Nephron progenitor cell (in vitro differentiated cells): ENCODE results near the gene NBPF26.
"Not testable (repeated sequence)": the region's sequence is repeated elsewhere in the genome, so short reads cannot be mapped to it uniquely, and the experiment has no call there.

Experiments used
- DNase-seq: peaks from one replicate; pipeline ENCODE4 v3.0.0; 2021
- H3K27ac Mint-ChIP-seq: 2 replicates; pipeline ENCODE4 v1.8.0; 2021; ENCODE audit warnings: mild to moderate bottlenecking, moderate library complexity, mixed read lengths
- H3K27me3 Mint-ChIP-seq: 2 replicates; pipeline ENCODE4 v1.8.0; 2021; ENCODE audit warnings: mild to moderate bottlenecking, low read depth, mixed read lengths; ENCODE audit not compliant: poor library complexity
- H3K36me3 Mint-ChIP-seq: 2 replicates; pipeline ENCODE4 v1.8.0; 2021; ENCODE audit warnings: low read depth, mixed read lengths
- H3K4me1 Mint-ChIP-seq: 2 replicates; pipeline ENCODE4 v1.8.0; 2021; ENCODE audit warnings: mixed read lengths
- H3K4me3 Mint-ChIP-seq: 2 replicates; pipeline ENCODE4 v1.8.0; 2021; ENCODE audit warnings: mild to moderate bottlenecking, moderate library complexity, mixed read lengths
- H3K9me3 Mint-ChIP-seq: 2 replicates; pipeline ENCODE4 v1.8.0; 2021; ENCODE audit warnings: mild to moderate bottlenecking, moderate library complexity, mixed read lengths
- CTCF ChIP-seq: fragments of 200-600 bp; sonication (generic); IDR thresholded peaks from 2 replicates; pipeline ENCODE4 v1.5.0; 2021; ENCODE audit warnings: antibody characterized with exemption

NBPF26 gene

DNA sequence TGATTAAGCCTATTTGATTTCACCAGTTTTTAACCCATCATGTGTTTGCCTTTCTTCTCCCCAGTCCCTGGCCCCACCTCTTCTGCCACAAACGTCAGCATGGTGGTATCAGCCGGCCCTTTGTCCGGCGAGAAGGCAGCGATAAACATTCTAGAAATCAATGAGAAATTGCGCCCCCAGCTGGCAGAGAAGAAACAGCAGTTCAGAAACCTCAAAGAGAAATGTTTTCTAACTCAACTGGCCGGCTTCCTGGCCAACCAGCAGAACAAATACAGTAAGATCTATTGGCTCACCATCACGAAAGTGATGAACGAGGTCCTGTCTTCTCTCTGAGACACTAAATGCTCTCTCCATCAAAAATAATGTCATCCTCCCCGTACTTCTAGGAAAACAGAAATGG is 88.1 kb downstream of the NBPF26 start:
- not testable (repeated sequence) for H3K27ac Mint-ChIP-seq, H3K27me3 Mint-ChIP-seq, H3K4me1 Mint-ChIP-seq, H3K36me3 Mint-ChIP-seq, H3K9me3 Mint-ChIP-seq, H3K4me3 Mint-ChIP-seq
- peak; percentile 48 for TF ChIP-seq CTCF
- DNase-seq: peak; percentile 53

DNA sequence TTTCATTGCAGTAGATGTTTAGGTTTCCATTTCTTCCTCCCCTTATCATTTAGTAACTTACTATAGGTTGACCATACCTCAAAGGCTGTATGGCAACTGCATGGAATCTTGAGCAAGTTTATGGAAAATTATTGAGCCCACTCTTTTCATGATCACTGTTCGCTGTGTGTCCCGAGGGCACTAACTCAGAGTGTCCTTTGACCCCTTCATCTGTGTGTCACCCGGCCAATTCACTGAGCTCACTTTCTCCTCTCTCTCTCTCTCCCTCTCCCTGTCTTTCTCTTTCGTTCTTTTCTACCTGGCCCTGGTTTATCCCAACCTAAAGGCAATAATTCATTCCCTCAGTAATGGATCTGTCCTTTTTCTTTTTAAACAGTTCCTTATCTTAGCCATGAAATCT is 101.3 kb downstream of the NBPF26 start:
- H3K4me1 Mint-ChIP-seq: not testable (repeated sequence)

DNA sequence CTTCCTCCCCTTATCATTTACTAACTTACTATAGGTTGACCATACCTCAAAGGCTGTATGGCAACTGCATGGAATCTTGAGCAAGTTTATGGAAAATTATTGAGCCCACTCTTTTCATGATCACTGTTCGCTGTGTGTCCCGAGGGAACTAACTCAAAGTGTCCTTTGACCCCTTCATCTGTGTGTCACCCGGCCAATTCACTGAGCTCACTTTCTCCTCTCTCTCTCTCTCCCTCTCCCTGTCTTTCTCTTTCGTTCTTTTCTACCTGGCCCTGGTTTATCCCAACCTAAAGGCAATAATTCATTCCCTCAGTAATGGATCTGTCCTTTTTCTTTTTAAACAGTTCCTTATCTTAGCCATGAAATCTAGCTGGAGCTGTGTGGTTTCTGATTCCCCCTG is 102.9 kb downstream of the NBPF26 start:
- not testable (repeated sequence) for H3K9me3 Mint-ChIP-seq, H3K4me3 Mint-ChIP-seq, H3K27ac Mint-ChIP-seq, H3K36me3 Mint-ChIP-seq, H3K4me1 Mint-ChIP-seq, DNase-seq, H3K27me3 Mint-ChIP-seq

More for the DNA sequence above, 101.3 kb downstream of the NBPF26 start:
- DNase-seq, H3K36me3 Mint-ChIP-seq, H3K27ac Mint-ChIP-seq, H3K27me3 Mint-ChIP-seq, H3K4me3 Mint-ChIP-seq, H3K9me3 Mint-ChIP-seq: not testable (repeated sequence)

DNA sequence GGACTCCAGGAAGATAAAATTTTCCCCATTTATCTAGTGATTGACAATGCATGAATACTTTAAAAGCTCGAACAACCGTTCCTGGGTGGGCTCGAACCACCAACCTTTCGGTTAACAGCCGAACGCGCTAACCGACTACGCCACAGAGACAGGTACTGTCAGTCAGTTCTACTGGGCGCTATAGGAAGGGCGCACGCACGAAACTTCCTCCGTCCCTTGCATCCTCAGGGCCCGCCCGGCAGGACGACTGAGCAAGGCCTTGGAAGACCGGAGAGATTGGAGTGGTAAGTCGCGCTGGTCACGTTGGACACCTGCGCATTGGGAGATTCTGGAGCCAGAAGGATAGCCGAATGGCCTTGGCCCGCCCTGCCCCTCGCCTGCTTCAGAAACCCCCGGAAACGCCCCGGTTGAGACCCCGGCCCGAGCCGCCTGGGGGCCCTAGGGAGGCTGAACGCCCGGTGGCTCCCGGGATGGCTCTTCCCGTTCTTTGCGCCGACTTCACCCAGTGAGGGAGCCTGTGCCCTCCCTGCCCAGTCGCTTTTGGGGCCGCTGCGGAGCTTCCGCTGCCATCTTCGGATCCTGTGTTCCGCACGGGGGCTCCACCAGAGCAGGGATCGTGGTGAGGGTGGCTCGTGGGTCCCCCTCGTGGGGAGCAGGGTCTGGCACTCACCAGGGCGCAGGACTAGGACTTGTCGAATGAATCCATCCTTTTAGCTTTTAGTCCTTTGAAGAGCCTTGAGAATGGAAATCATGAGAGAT is 120.6 kb downstream of the NBPF26 start:
- H3K27me3 Mint-ChIP-seq, H3K9me3 Mint-ChIP-seq, H3K27ac Mint-ChIP-seq, H3K4me1 Mint-ChIP-seq, H3K36me3 Mint-ChIP-seq: not testable (repeated sequence)
- peak; percentile 73 for DNase-seq
- peak overlapping the region; percentile 86 for H3K4me3 Mint-ChIP-seq
- peak; percentile 20 for TF ChIP-seq CTCF

GRCh38 chr1:120844945-120845330 is 121.2 kb downstream of the NBPF26 start:
- peak; percentile 28 for DNase-seq
- H3K4me3 Mint-ChIP-seq: peak overlapping the region; percentile 86
- not testable (repeated sequence) for H3K36me3 Mint-ChIP-seq, H3K9me3 Mint-ChIP-seq, H3K27me3 Mint-ChIP-seq, H3K4me1 Mint-ChIP-seq, H3K27ac Mint-ChIP-seq

DNA sequence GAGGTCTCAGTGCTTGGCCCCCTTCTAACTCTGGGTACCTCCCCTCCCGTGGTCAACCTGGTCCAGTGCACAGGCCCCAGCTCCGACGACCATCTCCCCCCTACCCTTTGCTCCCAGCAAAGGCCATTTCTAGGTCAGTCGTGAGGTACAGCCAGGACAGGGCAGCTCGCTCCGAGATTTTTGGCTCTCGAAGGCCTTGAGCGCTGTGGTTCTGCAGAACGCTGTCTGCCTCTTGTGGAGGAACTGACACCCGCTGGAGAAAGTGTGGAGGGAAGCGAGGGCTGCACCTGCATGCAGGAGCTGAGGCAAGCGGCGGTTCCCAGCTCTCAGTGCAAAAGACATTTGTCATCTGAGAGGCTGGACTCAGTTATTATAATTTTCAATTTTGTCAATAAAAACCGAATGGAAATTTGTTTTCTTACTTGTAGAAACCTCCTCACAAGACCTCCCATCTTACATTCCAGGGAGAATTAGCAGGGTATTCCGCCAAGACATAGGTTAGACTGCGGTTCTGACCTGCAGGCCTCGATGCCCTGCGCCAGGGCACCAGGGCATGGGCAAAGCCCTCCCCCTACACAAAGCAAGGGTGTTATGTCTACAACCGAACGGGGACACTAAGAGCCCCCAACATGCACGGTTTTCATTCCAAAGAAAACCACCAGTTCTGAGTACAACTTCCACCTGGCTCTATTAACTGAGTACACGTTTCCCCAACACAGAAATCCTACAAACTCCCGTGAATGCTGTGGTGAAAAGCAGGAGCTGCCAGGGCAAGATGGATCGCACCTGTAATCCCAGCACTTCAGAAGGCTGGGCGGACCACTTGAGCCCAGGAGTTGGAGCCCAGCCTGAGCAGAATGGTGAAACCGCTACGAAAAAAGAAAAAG is 125.9 kb downstream of the NBPF26 start:
- H3K4me1 Mint-ChIP-seq, H3K27me3 Mint-ChIP-seq, H3K9me3 Mint-ChIP-seq, H3K36me3 Mint-ChIP-seq: not testable (repeated sequence)
- peak overlapping the region; percentile 80 for H3K4me3 Mint-ChIP-seq
- H3K27ac Mint-ChIP-seq: peak overlapping the region; percentile 100
- peak; percentile 6 for DNase-seq

DNA sequence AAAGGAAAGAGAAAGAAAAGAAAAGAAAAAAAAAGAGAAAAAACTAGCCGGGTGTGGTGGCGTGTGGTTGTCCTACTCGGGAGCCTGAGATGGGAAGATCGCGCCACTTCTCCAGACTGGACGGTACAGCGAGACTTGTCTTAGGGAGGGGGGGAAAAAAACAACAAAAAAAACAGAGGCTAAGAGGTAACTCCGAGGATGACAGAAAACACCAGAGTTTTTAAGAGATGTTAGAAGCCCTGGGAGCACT is 126.5 kb downstream of the NBPF26 start:
- peak; percentile 35 for DNase-seq
- H3K27ac Mint-ChIP-seq: peak overlapping the region; percentile 100
- not testable (repeated sequence) for H3K4me1 Mint-ChIP-seq, H3K36me3 Mint-ChIP-seq, H3K27me3 Mint-ChIP-seq, H3K9me3 Mint-ChIP-seq
- peak overlapping the region; percentile 80 for H3K4me3 Mint-ChIP-seq

- peak overlapping the region; percentile 80 for H3K4me3 Mint-ChIP-seq
- H3K36me3 Mint-ChIP-seq, H3K9me3 Mint-ChIP-seq, H3K27me3 Mint-ChIP-seq: not testable (repeated sequence)
- peak overlapping the region; percentile 100 for H3K27ac Mint-ChIP-seq
- peaks cover 11% of the 10 kb centered on the region for H3K4me1 Mint-ChIP-seq
- DNase-seq: peak; percentile 70
These were observed 127.0 kb downstream of the NBPF26 start for GRCh38 chr1:120850537-120851421.

- H3K9me3 Mint-ChIP-seq, H3K4me3 Mint-ChIP-seq, H3K27me3 Mint-ChIP-seq, H3K27ac Mint-ChIP-seq, H3K36me3 Mint-ChIP-seq, DNase-seq: not testable (repeated sequence)
- peaks cover 10% of the 10 kb centered on the region for H3K4me1 Mint-ChIP-seq
These were observed 134.4 kb downstream of the NBPF26 start for GRCh38 chr1:120858144-120858543.

GRCh38 chr1:120859615-120860234 is 136.0 kb downstream of the NBPF26 start:
- H3K36me3 Mint-ChIP-seq, DNase-seq, H3K27me3 Mint-ChIP-seq, H3K4me3 Mint-ChIP-seq, H3K27ac Mint-ChIP-seq, H3K9me3 Mint-ChIP-seq: not testable (repeated sequence)
- peaks cover 10% of the 10 kb centered on the region for H3K4me1 Mint-ChIP-seq

DNA sequence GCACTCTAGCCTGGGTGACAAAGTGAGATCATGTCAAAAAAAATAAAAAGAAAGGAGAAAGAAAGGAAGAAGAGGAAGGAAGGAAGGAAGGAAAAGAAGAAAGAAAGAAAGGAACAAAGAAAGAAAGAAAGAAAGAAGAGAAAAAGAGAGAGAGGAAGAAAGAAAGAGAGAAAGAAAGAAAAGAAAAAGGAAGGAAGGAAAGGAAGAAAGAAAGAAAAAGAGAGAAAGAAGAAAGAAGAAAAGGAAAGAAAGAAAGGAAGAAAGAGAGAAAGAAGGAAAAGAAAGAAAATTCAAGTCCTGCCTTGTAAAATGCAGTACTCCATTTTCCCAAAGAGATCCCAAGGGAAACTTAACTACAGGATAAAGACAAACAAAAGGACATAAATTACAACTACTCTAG is 154.5 kb downstream of the NBPF26 start:
- H3K27ac Mint-ChIP-seq: not testable (repeated sequence)

GRCh38 chr1:120880056-120880455 is 156.3 kb downstream of the NBPF26 start:
- not testable (repeated sequence) for H3K4me3 Mint-ChIP-seq, H3K27ac Mint-ChIP-seq, H3K27me3 Mint-ChIP-seq, DNase-seq, H3K36me3 Mint-ChIP-seq, H3K9me3 Mint-ChIP-seq
- H3K4me1 Mint-ChIP-seq: peaks cover 10% of the 10 kb centered on the region

More for the DNA sequence above, 154.5 kb downstream of the NBPF26 start:
- H3K36me3 Mint-ChIP-seq, DNase-seq, H3K9me3 Mint-ChIP-seq, H3K4me3 Mint-ChIP-seq, H3K27me3 Mint-ChIP-seq: not testable (repeated sequence)
- peaks cover 10% of the 10 kb centered on the region for H3K4me1 Mint-ChIP-seq
